Renal pelvis (tissue), 4 donors: ENCODE data around the gene RERE. TPM values are rescaled to one million over a fixed set of nuclear protein-coding genes. Genes with fewer than 3 reads are reported as not detected.
"Not testable (repeated sequence)": the region's sequence is repeated elsewhere in the genome, so short reads cannot be mapped to it uniquely, and the experiment has no call there.

Experiments used
- DNase-seq: peaks from one replicate; pipeline ENCODE4 v3.0.0-alpha.2; 2013
- polyA plus RNA-seq, 3 donors: library from polyadenylated mRNA; unstranded; fragments of 120-200 nt; gene quantifications; one replicate each; pipeline ENCODE4 v1.2.1, GENCODE V29; 2013; ENCODE audit not compliant: insufficient read length in 3 of 3

The RERE gene
- polyA plus RNA-seq, 3 donors: 142 to 161 (median 146) TPM

GRCh38 chr1:8517661-8518489 lies 299.6 kb downstream of the RERE start:
- no peak for DNase-seq

- DNase-seq: no peak
Measured at GRCh38 chr1:8516793-8517556, 300.5 kb downstream of the RERE start.

- no peak for DNase-seq
Measured at GRCh38 chr1:8516278-8516777, 301.1 kb downstream of the RERE start.

- DNase-seq: no peak
Measured at GRCh38 chr1:8512504-8512903, 304.9 kb downstream of the RERE start.

GRCh38 chr1:8510041-8510823 lies 307.2 kb downstream of the RERE start:
- DNase-seq: peak; percentile 47

- no peak for DNase-seq
Measured at GRCh38 chr1:8509579-8509978, 307.9 kb downstream of the RERE start.

GRCh38 chr1:8506995-8507615 lies 310.3 kb downstream of the RERE start:
- DNase-seq: no peak

GRCh38 chr1:8506456-8506855 lies 311.0 kb downstream of the RERE start:
- DNase-seq: no peak

GRCh38 chr1:8503842-8504241 lies 313.6 kb downstream of the RERE start:
- DNase-seq: no peak

GRCh38 chr1:8502949-8503348 lies 314.5 kb downstream of the RERE start:
- DNase-seq: not testable (repeated sequence)

- DNase-seq: no peak
Measured at GRCh38 chr1:8497210-8497819, 320.1 kb downstream of the RERE start.

- DNase-seq: no peak
Measured at GRCh38 chr1:8496473-8496872, 321.0 kb downstream of the RERE start.

GRCh38 chr1:8495928-8496401 lies 321.5 kb downstream of the RERE start:
- no peak for DNase-seq

- no peak for DNase-seq
Measured at GRCh38 chr1:8494681-8495080, 322.8 kb downstream of the RERE start.

GRCh38 chr1:8493916-8494540 lies 323.4 kb downstream of the RERE start:
- DNase-seq: no peak

- no peak for DNase-seq
Measured at GRCh38 chr1:8487249-8487648, 330.2 kb downstream of the RERE start.

- no peak for DNase-seq
Measured at GRCh38 chr1:8486047-8486446, 331.4 kb downstream of the RERE start.

GRCh38 chr1:8483586-8483985 lies 333.9 kb downstream of the RERE start:
- no peak for DNase-seq

GRCh38 chr1:8482979-8483381 lies 334.5 kb downstream of the RERE start:
- DNase-seq: no peak

- DNase-seq: no peak
Measured at GRCh38 chr1:8481650-8482380, 335.6 kb downstream of the RERE start.
